SH-SY5Y (cell line): ENCODE measurements around the gene CFLAR.

Experiments used
- GATA2 ChIP-seq: IDR thresholded peaks from 2 replicates; pipeline ENCODE4 v1.6.1; 2011; ENCODE audit warnings: mild to moderate bottlenecking, low read depth, low read length
- GATA3 ChIP-seq: IDR thresholded peaks from 2 replicates; pipeline ENCODE4 v1.6.1; 2011; ENCODE audit warnings: low read depth, mild to moderate bottlenecking, low read length, moderate library complexity

DNA sequence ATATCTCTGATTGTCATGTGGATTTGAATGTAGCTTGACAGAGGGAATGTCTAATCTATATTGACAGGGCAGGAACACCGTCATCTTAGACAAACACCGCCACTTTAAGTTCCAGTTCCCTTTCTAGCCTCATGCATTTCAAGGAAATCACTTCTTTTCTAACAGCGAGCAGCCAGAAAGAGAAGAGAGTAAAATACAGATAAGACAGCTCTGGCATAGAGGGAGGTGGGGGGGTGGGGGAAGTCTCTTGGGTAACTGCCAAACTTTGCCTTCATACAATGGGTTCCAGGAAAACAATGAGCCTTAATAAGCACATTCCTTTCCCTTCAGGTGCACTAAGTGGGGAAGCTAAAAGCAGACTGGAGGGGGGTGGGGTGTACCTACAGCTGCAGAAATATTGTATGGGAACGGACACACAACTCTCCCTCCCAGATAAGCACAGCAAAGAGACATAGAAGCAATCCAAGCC is 104.2 kb downstream of the CFLAR start:
- TF ChIP-seq GATA2 (no peak), GATA3 (no peak)
